ENCODE data around the gene RPL27.
A peak's percentile ranks its signal among the peaks of the same experiment; 100 is the strongest.
"Not testable (repeated sequence)": the region's sequence is repeated elsewhere in the genome, so short reads cannot be mapped to it uniquely, and the experiment has no call there.

RPL27 gene

DNA sequence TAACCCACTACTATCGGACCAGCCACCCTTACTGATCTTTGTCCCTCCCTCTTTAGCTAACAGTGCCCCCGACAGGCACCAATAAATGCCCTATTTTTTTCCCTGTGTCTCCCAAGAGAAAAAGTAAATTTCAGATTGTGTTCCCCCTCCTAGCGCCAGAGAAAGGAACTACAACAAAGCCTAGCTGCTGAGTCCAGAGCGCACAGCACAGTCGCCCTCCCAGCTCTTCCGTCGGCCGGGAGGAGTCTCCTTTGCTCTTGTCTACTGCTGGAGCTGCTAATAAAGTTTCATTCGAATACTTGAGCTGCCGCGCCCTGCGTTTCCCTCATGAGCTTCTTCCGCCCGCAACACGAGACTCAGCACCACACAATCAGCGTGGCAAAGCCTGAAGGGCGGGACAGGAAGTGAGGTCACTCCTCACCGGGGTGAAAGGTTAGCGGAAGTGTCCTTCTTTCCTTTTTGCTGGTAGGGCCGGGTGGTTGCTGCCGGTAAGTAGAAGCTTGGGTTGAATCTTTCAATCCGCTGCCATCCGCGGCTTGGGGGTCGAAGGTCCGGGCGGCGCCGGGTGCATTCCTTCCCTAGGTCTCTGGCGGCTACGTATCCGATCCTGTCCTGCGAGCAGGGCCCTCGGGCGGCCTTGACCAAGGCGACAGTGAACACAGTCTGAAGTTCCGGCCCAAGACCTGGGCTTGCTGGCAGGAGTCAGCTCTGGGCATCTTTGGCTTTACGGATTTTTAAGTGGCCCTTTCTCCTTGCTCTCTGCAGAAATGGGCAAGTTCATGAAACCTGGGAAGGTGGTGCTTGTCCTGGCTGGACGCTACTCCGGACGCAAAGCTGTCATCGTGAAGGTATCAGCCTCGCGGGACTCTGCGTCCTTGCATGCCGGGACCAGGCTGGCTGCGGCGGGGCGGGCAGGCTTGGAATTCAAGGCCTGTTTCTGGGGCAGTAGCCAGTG, at the start of gene RPL27:
RPL27 (plus strand) TSS at position 436 of the 955 bp plus-strand sequence; CDS start at position 768, 332 bp downstream.
- Histone ChIP-seq H3K9me3 (ENCODE audit: control insufficient read depth, low read length) (no peaks in the 10 kb centered on the region), H3K27me3 (replicated peaks; ENCODE audit: control insufficient read depth, insufficient read depth, low read length) (no peaks in the 10 kb centered on the region), H3K4me1 (ENCODE audit: control insufficient read depth, insufficient read depth, low read length) (peaks cover 38% of the 10 kb centered on the region), H3K36me3 (ENCODE audit: control insufficient read depth, insufficient read depth, low read length, severe bottlenecking) (peaks cover 49% of the 10 kb centered on the region), H3K4me3 (ENCODE audit: low read length) (peak within 1 kb of the TSS; percentile 98), H3K9ac (ENCODE audit: low read length) (peak within 1 kb of the TSS; percentile 99)
- peak; percentile 100 for DNase-seq (ENCODE audit: low read depth)

DNA sequence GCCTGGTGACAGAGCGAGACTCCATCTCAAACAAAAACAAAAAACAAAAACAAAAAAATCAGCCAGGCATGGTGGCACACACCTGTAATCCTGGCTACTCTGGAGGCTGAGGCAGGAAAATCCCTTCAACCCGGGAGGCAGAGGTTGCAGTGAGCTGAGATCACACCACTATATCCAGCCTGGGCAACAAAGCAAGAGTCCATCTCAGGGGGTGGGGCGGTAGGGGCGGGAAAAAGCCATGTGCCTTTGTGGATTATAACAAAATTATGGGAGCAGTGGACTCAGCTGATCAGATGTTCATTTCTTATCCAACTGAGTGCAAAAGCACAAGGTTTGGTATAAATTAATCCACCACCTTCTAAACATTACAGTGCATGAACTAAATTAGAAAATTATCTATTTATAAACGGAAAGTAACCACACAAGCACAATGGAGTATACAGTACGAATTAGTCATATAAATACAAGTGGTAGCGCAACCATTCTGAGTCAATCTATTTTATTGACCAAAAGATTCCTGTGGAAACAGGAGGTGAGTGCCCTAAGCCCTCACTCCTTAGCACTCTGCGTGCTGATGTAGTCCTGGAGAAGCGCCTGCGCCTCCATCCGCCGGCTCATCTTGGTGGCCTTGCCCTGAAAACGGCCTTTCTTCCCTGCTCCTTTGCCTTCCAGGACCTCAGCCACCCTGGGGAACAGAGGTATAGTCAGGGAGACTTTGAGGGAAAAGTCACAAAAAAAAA, 48.0 kb upstream of the RPL27 start:
- no peaks in the 10 kb centered on the region for H3K9me3 ChIP-seq (ENCODE audit: control insufficient read depth, low read length)
- no peak for DNase-seq (ENCODE audit: low read depth)
- H3K36me3 ChIP-seq (ENCODE audit: control insufficient read depth, insufficient read depth, low read length, severe bottlenecking) = peaks cover 61% of the 10 kb centered on the region
- peaks cover 21% of the 10 kb centered on the region for H3K4me1 ChIP-seq (ENCODE audit: control insufficient read depth, insufficient read depth, low read length)
- H3K27me3 ChIP-seq (replicated peaks; ENCODE audit: control insufficient read depth, insufficient read depth, low read length) = no peaks in the 10 kb centered on the region
- no peak overlapping the region for H3K4me3 ChIP-seq (ENCODE audit: low read length)
- H3K9ac ChIP-seq (ENCODE audit: low read length) = no peak overlapping the region

DNA sequence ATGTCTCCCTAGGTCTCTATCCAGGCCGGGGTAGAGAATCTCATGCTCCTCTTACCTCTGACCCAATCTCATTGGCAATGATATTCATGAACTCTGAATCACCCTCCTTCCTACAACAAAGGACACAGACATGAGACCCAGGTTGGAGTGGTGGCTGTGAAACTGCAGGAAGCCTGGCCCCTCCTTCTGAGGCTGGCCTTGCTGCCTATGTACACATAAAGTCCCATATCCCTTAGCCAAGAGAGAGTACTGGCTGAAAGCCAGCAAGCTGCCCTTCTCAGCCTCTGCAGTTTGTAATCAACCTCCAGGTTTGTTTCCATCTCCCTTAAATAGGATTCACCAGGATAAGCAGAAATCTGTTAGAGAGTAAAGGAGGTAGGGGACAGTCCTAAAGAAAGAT, 44.5 kb upstream of the RPL27 start:
- Histone ChIP-seq H3K36me3 (ENCODE audit: control insufficient read depth, insufficient read depth, low read length, severe bottlenecking) (peaks cover 83% of the 10 kb centered on the region), H3K27me3 (replicated peaks; ENCODE audit: control insufficient read depth, insufficient read depth, low read length) (no peaks in the 10 kb centered on the region), H3K4me1 (ENCODE audit: control insufficient read depth, insufficient read depth, low read length) (peaks cover 6% of the 10 kb centered on the region), H3K4me3 (ENCODE audit: low read length) (no peak overlapping the region), H3K9me3 (ENCODE audit: control insufficient read depth, low read length) (no peaks in the 10 kb centered on the region), H3K9ac (ENCODE audit: low read length) (no peak overlapping the region)
- DNase-seq (ENCODE audit: low read depth) = no peak

DNA sequence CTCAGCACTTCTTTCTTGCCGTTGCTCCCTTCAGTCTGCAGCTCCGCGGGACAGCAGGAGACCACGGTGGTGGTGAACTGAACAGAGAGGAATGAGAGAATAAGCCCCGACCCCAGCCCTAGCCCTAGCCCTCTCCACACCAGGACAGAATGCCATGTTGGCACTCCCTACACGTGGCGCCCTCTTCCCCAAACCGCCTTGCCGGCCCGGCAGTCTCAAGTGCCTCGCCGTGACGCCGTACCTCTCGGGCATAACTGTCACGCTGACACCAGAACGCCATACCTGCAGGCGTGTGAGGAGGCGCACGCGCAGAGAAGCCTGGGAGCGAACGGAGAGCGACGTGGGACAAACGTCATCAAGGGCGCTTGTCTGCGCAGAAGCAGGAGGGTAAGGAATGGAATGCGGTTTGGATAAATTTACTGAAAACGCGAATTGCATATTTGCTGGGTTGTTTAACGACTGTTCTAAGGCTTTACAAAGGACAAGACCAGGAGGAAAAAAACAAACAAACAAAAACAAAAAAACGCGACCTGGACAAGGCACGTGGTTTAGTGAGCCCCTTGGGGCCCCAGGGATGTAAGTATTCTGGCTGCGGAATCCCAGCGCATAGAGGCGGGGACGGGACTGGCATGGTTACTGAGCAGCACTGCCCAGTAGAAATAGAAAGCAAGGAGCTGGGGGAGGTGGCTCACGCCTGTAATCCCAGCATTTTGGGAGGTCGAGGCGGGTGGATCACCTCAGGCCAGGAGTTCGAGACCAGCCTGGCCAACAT, 33.9 kb upstream of the RPL27 start, which contains the start of gene AARSD1:
AARSD1 (minus strand) TSS at position 294 of the 772 bp plus-strand sequence; CDS start at position 280, 14 bp downstream.
- no peaks in the 10 kb centered on the region for H3K27me3 ChIP-seq (replicated peaks; ENCODE audit: control insufficient read depth, insufficient read depth, low read length)
- peaks cover 29% of the 10 kb centered on the region for H3K36me3 ChIP-seq (ENCODE audit: control insufficient read depth, insufficient read depth, low read length, severe bottlenecking)
- no peaks in the 10 kb centered on the region for H3K9me3 ChIP-seq (ENCODE audit: control insufficient read depth, low read length)
- DNase-seq (ENCODE audit: low read depth) = peak; percentile 96
- peak within 1 kb of the TSS; percentile 93 for H3K9ac ChIP-seq (ENCODE audit: low read length)
- H3K4me3 ChIP-seq (ENCODE audit: low read length) = peak within 1 kb of the TSS; percentile 95
- H3K4me1 ChIP-seq (ENCODE audit: control insufficient read depth, insufficient read depth, low read length) = peaks cover 13% of the 10 kb centered on the region

DNA sequence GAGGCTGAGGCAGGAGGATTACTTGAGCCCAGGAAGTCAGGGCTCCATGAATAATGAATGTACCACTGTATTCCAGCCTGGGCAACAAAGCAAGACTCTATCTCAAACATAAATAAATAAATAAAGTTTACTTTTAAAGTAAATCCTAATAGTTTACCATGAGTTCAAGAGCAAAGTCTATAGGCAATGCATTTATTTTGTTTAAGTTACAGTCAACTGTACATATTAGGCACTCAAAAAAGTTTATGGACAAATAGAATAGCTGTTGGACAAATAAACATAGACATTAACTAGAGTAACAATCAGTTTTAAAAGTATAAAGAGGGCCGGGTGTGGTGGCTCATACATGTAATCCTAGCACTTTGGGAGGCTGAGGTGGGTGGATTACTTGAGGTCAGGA, 30.3 kb upstream of the RPL27 start:
- Histone ChIP-seq H3K27me3 (replicated peaks; ENCODE audit: control insufficient read depth, insufficient read depth, low read length) (no peaks in the 10 kb centered on the region), H3K9me3 (ENCODE audit: control insufficient read depth, low read length) (no peaks in the 10 kb centered on the region), H3K36me3 (ENCODE audit: control insufficient read depth, insufficient read depth, low read length, severe bottlenecking) (no peaks in the 10 kb centered on the region), H3K4me1 (ENCODE audit: control insufficient read depth, insufficient read depth, low read length) (peaks cover 13% of the 10 kb centered on the region), H3K4me3 (ENCODE audit: low read length) (no peak overlapping the region), H3K9ac (ENCODE audit: low read length) (no peak overlapping the region)
- DNase-seq (ENCODE audit: low read depth) = no peak

DNA sequence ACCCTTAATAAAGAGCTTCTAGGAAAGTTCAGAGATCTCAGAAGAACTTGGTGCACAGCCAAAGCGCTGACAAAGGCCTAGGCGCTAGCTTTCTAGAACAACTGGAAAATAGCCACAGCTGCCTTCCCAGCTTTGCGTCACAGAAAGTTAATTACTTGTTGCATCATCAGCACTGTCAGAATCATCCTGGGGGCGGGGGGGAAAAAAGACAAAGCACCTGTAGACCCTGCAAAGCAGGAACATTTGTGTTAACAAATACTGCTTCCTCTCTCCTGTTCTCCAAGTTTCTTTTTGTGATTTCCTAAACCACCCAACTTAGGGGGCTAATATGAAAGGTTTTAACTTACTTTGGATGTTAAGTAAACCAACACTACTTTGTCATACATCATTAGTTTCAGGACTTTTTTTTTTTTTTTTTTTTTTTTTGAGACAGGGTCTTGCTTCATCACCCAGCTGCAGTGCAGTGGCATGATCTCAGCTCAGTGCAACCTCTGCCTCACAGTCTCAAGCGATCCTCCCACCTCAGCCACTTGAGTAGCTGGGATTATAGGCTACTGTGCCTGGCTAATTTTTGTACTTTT, 29.1 kb upstream of the RPL27 start:
- Histone ChIP-seq H3K4me1 (ENCODE audit: control insufficient read depth, insufficient read depth, low read length) (peaks cover 9% of the 10 kb centered on the region), H3K9me3 (ENCODE audit: control insufficient read depth, low read length) (no peaks in the 10 kb centered on the region), H3K9ac (ENCODE audit: low read length) (no peak overlapping the region), H3K4me3 (ENCODE audit: low read length) (no peak overlapping the region), H3K27me3 (replicated peaks; ENCODE audit: control insufficient read depth, insufficient read depth, low read length) (no peaks in the 10 kb centered on the region), H3K36me3 (ENCODE audit: control insufficient read depth, insufficient read depth, low read length, severe bottlenecking) (no peaks in the 10 kb centered on the region)
- no peak for DNase-seq (ENCODE audit: low read depth)

DNA sequence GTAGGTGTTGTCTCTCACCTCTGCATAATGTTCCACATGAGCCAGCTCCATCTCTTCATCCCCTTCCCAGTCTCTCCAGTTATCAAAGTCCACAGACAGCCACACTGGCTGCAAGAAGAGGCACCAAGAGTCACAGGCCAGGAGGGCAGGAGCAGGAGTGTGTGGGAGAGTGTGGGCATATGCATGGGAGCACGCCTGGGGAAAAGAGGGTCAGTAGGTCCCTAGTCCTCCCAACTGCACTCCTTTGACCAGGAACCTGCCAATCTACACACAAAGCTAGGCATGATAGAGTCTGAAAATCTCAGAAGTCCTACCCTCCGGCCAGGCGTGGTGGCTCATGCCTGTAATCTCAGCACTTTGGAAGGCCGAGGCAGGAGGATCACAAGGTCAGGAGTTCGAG, 26.6 kb upstream of the RPL27 start:
- Histone ChIP-seq H3K36me3 (ENCODE audit: control insufficient read depth, insufficient read depth, low read length, severe bottlenecking) (no peaks in the 10 kb centered on the region), H3K9me3 (ENCODE audit: control insufficient read depth, low read length) (no peaks in the 10 kb centered on the region), H3K27me3 (replicated peaks; ENCODE audit: control insufficient read depth, insufficient read depth, low read length) (no peaks in the 10 kb centered on the region), H3K9ac (ENCODE audit: low read length) (no peak overlapping the region), H3K4me1 (ENCODE audit: control insufficient read depth, insufficient read depth, low read length) (peaks cover 9% of the 10 kb centered on the region), H3K4me3 (ENCODE audit: low read length) (no peak overlapping the region)
- DNase-seq (ENCODE audit: low read depth) = no peak

DNA sequence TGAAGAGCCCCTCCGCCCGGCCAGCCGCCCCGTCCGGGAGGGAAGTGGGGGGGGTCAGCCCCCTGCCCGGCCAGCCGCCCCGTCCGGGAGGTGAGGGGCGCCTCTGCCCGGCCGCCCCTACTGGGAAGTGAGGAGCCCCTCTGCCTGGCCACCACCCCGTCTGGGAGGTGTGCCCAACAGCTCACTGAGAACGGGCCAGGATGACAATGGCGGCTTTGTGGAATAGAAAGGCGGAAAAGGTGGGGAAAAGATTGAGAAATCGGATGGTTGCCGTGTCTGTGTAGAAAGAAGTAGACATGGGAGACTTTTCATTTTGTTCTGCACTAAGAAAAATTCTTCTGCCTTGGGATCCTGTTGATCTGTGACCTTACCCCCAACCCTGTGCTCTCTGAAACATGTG, 24.9 kb upstream of the RPL27 start:
- not testable (repeated sequence) for H3K27me3 ChIP-seq (replicated peaks; ENCODE audit: control insufficient read depth, insufficient read depth, low read length); H3K9ac ChIP-seq (ENCODE audit: low read length); H3K4me3 ChIP-seq (ENCODE audit: low read length); DNase-seq (ENCODE audit: low read depth); H3K36me3 ChIP-seq (ENCODE audit: control insufficient read depth, insufficient read depth, low read length, severe bottlenecking); H3K4me1 ChIP-seq (ENCODE audit: control insufficient read depth, insufficient read depth, low read length); H3K9me3 ChIP-seq (ENCODE audit: control insufficient read depth, low read length)

DNA sequence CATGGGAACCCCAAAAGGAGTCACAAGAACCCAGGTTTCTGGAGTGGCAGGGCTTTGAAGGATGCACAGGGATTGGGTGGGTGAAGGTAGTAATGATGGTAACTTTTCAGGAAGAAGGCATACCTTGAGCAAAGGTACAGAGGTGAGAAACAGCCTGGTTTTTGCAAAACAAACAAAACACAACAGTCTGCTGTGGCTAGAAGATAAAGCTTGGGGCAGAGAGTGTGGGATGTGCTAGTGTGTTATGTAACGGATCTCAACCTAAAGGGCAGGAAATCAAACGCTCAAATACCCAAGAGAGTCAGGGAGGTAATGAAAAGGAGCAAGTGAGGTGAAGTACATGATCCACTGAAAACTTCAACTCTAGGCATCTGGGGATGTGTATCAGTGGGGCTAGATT, 23.0 kb upstream of the RPL27 start:
- no peak for DNase-seq (ENCODE audit: low read depth)
- Histone ChIP-seq H3K4me3 (ENCODE audit: low read length) (no peak overlapping the region), H3K36me3 (ENCODE audit: control insufficient read depth, insufficient read depth, low read length, severe bottlenecking) (no peaks in the 10 kb centered on the region), H3K27me3 (replicated peaks; ENCODE audit: control insufficient read depth, insufficient read depth, low read length) (no peaks in the 10 kb centered on the region), H3K9me3 (ENCODE audit: control insufficient read depth, low read length) (no peaks in the 10 kb centered on the region), H3K4me1 (ENCODE audit: control insufficient read depth, insufficient read depth, low read length) (peaks cover 8% of the 10 kb centered on the region), H3K9ac (ENCODE audit: low read length) (no peak overlapping the region)

DNA sequence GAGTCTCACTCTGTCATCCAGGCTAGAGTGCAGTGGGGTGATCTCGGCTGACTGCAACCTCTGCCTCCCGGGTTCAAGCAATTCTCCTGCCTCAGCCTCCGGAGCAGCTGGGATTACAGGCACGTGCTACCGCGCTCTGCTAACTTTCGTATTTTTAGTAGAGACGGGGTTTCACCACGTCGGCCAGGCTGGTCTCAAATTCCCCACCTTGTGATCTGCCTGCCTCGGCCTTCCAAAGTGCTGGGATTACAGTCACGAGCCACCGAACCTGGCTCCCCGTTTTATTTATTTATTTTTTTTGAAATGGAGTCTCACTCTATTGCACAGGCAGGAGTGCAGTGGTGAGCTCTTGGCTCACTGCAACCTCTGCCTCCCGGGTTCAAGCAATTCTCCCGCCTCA, 22.5 kb upstream of the RPL27 start:
- DNase-seq (ENCODE audit: low read depth); H3K36me3 ChIP-seq (ENCODE audit: control insufficient read depth, insufficient read depth, low read length, severe bottlenecking); H3K9me3 ChIP-seq (ENCODE audit: control insufficient read depth, low read length); H3K4me3 ChIP-seq (ENCODE audit: low read length); H3K4me1 ChIP-seq (ENCODE audit: control insufficient read depth, insufficient read depth, low read length); H3K9ac ChIP-seq (ENCODE audit: low read length); H3K27me3 ChIP-seq (replicated peaks; ENCODE audit: control insufficient read depth, insufficient read depth, low read length): not testable (repeated sequence)
